Prostate gland (tissue), 2 donors: ENCODE data around the gene ARID3C.

Experiments
- POLR2A ChIP-seq: fragments of 450-650 bp; IDR thresholded peaks from one replicate; pipeline ENCODE4 v1.6.1; 2016; ENCODE audit warnings: antibody characterized with exemption, mild to moderate bottlenecking
- POLR2AphosphoS5 ChIP-seq: sonication (generic); formaldehyde crosslinking; IDR thresholded peaks from one replicate; pipeline ENCODE4 v1.6.1; 2017; ENCODE audit warnings: antibody characterized with exemption
- TF ChIP-seq, protein P1 (sequence below), 4 experiments: fragments of 200-600 bp in 2 of 4; fragments of 450-650 bp in 2 of 4; sonication (generic) in 2 of 4; IDR thresholded peaks; 1 replicate in 3 of 4; 2 replicates in 1 of 4; pipeline ENCODE4 v1.5.1; 2016 to 2019; ENCODE audit warnings: antibody characterized with exemption in 4 of 4, mild to moderate bottlenecking in 2 of 4, moderate library complexity in 2 of 4

DNA sequence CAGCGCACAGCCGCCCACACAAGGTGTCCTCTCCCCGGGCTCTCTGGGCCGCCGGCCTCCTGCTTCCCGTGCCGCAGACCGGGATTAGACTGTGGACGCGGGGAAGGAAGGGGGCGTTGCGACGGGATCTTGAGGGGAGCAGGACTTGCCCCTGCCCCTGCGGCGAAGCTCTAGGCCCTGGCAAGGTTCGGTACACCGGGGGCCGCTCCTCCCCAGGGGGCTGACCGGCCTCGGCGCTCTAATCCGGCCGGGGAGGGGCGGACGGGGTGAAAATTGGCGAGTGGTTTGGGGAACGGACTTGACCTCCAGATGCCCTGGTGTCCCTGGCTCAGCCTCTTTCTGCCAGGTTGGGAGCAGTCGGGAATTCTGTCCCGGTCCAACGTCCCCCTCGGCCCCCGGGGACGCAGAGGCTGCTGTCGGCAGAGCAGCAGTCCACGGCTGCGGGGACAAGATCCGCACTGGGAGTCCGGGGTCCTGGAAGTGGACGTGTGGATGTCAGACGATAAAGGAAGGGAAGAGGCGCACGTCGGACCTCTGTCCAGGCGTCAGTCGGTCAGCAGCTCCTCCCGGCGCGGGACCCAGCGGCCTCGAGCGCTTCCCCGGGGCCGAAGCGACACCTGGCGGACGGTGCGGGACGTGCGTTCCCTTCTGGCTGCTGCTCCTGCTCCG, 37.5 kb downstream of the ARID3C start:
- TF ChIP-seq, protein P1, sequence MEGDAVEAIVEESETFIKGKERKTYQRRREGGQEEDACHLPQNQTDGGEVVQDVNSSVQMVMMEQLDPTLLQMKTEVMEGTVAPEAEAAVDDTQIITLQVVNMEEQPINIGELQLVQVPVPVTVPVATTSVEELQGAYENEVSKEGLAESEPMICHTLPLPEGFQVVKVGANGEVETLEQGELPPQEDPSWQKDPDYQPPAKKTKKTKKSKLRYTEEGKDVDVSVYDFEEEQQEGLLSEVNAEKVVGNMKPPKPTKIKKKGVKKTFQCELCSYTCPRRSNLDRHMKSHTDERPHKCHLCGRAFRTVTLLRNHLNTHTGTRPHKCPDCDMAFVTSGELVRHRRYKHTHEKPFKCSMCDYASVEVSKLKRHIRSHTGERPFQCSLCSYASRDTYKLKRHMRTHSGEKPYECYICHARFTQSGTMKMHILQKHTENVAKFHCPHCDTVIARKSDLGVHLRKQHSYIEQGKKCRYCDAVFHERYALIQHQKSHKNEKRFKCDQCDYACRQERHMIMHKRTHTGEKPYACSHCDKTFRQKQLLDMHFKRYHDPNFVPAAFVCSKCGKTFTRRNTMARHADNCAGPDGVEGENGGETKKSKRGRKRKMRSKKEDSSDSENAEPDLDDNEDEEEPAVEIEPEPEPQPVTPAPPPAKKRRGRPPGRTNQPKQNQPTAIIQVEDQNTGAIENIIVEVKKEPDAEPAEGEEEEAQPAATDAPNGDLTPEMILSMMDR (IDR thresholded peaks at IDR 0.05), result peak; percentile 89 to 96 (median 94)
- no peak for TF ChIP-seq POLR2A
- peak; percentile 42 for TF ChIP-seq POLR2AphosphoS5
